Esophagus (tissue), 2 donors: ENCODE measurements around the gene OTUD6A. TPM values are rescaled to one million over a fixed set of nuclear protein-coding genes. Genes with fewer than 3 reads are reported as not detected.

Experiments used
- H3K27ac ChIP-seq, 2 donors: one replicate each; pipeline ENCODE4 v1.5.1; 2013; ENCODE audit warnings: low read depth in 2 of 2, mild to moderate bottlenecking in 2 of 2, inconsistent platforms in 1 of 2, low read length in 1 of 2, moderate library complexity in 1 of 2
- H3K27me3 ChIP-seq, 2 donors: one replicate each; pipeline ENCODE4 v1.6.1; 2013; ENCODE audit warnings: low read length in 2 of 2, control low read depth in 1 of 2, mild to moderate bottlenecking in 1 of 2; ENCODE audit not compliant: insufficient read depth in 2 of 2, control insufficient read depth in 1 of 2
- H3K36me3 ChIP-seq, 2 donors: one replicate each; pipeline ENCODE4 v1.6.1; 2013; ENCODE audit warnings: low read length in 1 of 2; ENCODE audit not compliant: control insufficient read depth in 2 of 2, insufficient read depth in 2 of 2
- H3K4me1 ChIP-seq, 2 donors: one replicate each; pipeline ENCODE4 v1.6.1; 2013; ENCODE audit warnings: low read length in 1 of 2; ENCODE audit not compliant: control insufficient read depth in 2 of 2, insufficient read depth in 2 of 2
- H3K4me3 ChIP-seq, 2 donors: one replicate each; pipeline ENCODE4 v1.5.1; 2013; ENCODE audit warnings: low read length in 2 of 2, mild to moderate bottlenecking in 2 of 2, low read depth in 1 of 2, moderate library complexity in 1 of 2
- H3K9me3 ChIP-seq, 2 donors: one replicate each; pipeline ENCODE4 v1.6.1; 2013; ENCODE audit warnings: mild to moderate bottlenecking in 2 of 2, low read depth in 1 of 2, low read length in 1 of 2, moderate library complexity in 1 of 2; ENCODE audit not compliant: control insufficient read depth in 2 of 2, insufficient read depth in 1 of 2
- WGBS, 2 donors: extraction: QIAGEN DNeasy Blood & Tissue Kit; methylation state at CpG; one replicate each; pipeline ENCODE4 v1.1.7; 2013; 5-methylcytosine and 5-hydroxymethylcytosine counted together
- polyA plus RNA-seq, 2 donors: library from polyadenylated mRNA; stranded (reverse); fragments of 200-250 nt; gene quantifications; one replicate each; pipeline ENCODE4 v1.2.3, GENCODE V29; 2013
- donor health status: healthy with polysubstance abuse.
- donor health status: Bipolar disorder and iron deficiency.

OTUD6A gene
- polyA plus RNA-seq, 2 donors = not detected

DNA sequence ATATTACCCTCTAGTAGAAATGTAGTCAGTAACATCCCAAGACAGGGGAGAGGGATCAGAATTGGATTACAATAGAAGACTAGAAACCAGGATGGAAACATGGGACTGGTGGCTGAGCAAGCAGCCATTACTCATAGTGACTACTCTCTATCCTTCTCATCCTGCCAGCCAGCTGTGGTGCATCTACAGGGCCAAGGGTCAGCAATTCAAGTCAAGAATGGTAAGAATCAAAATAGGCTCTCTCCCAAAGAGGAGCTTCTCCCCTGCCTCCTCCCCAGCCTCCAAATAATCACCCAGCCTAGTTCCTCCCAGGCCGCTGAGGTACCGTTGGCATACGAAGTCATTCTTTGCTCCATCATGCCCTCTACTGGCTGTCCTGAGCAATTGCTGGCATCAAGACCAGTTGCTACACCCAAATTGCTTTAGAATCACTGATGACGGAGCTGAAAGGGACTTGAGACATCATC, 31.9 kb upstream of the OTUD6A start:
- Histone ChIP-seq H3K27ac (no peak overlapping the region), H3K27me3 (peaks cover 0 to 4% of the 10 kb centered on the region in 2 donors)
- WGBS, 2 donors = 9 to 14% methylated on average over 4 of the region's 4 CpGs

DNA sequence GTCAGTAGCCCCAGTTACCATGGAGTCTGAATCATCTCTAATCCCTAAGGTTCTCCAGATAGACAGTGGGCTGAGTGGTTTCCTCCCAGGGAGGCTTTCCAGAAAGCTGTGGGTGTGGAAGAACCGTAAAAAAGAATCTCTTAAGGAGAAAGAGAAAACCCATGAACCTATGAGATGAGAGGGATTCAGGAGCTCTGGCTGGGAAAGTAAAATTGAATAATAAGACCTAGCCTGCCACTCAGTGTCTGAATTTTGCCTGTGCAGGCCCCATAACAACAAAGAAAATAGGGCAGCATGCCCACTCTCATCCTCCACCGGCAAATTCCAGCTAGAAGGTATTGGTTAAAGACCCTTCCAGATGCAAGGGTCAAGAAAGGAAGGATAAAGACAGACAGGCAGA, 29.5 kb upstream of the OTUD6A start:
- H3K27ac ChIP-seq = no peak overlapping the region
- H3K36me3 ChIP-seq = no peaks in the 10 kb centered on the region
- no peak overlapping the region for H3K4me3 ChIP-seq
- no peaks in the 10 kb centered on the region for H3K9me3 ChIP-seq
- 39 to 68% methylated on average over 2 of the region's 2 CpGs for WGBS, 2 donors
- no peaks in the 10 kb centered on the region for H3K4me1 ChIP-seq
- no peaks in the 10 kb centered on the region for H3K27me3 ChIP-seq

More for the DNA sequence above, 31.9 kb upstream of the OTUD6A start:
- Histone ChIP-seq H3K4me1 (no peaks in the 10 kb centered on the region), H3K9me3 (no peaks in the 10 kb centered on the region), H3K36me3 (no peaks in the 10 kb centered on the region), H3K4me3 (no peak overlapping the region)

DNA sequence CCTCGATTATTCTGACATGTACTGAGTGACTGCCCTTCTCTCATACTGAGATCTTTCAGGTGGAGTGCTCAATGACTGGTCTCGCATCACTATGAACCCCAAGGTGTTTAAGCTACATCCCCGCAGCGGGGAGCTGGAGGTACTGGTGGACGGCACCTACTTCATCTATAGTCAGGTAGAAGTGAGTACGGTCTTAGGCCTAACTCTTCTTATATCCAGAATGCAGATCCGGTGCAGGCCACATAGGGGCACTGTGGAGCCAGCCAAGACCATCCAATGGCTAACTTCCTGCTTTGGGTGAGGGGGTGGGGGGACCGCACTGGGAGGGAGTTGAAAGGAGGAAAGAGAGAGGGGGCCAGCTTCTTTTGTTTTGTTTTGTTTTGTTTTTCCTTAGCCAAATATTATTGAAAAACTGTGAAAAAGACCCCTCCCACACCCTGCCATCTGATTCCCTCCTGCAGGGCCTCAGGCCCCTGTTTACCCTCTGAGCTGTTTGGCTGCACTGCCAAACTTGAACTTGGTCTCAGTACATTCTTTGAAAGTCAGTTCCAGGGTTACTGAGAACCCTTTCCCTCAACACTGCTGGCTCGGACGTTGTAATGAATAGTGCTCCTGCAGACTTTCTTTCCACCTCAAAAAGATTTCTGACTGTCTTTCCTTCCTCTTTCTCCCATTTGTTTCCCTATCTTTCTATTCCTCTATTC, 28.8 kb upstream of the OTUD6A start:
- Histone ChIP-seq H3K4me1 (no peaks in the 10 kb centered on the region), H3K9me3 (no peaks in the 10 kb centered on the region), H3K27ac (no peak overlapping the region), H3K27me3 (no peaks in the 10 kb centered on the region), H3K4me3 (no peak overlapping the region), H3K36me3 (no peaks in the 10 kb centered on the region)
- 64 to 70% methylated on average over 10 of the region's 10 CpGs for WGBS, 2 donors

GRCh38 chrX:70034646-70035045, 27.6 kb upstream of the OTUD6A start:
- no peaks in the 10 kb centered on the region for H3K9me3 ChIP-seq
- 53 to 63% methylated on average over 4 of the region's 4 CpGs for WGBS, 2 donors
- H3K27me3 ChIP-seq = no peaks in the 10 kb centered on the region
- no peak overlapping the region for H3K27ac ChIP-seq
- H3K4me1 ChIP-seq = no peaks in the 10 kb centered on the region
- H3K4me3 ChIP-seq = no peak overlapping the region
- H3K36me3 ChIP-seq = no peaks in the 10 kb centered on the region

DNA sequence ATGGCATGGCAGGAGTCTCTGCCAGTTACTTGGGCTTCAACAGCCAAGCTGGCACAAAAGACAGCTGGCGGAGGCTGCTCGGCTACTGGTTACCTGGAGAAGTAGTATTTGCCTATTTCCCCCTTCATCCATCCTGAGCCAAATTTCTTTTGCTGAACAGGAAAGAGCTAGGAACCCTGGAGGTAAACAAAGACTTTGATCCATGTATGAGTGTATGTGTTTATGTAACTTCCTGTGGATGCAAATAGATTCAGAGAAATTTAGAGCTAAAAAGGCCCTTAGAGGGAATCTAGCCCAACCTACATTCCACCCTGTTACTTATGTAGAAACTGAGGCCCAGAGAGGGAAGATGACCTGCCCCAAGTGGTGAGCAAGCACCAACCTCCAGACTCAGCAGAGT, 23.7 kb upstream of the OTUD6A start:
- Histone ChIP-seq H3K27me3 (no peaks in the 10 kb centered on the region), H3K36me3 (no peaks in the 10 kb centered on the region), H3K4me1 (peaks cover 0 to 8% of the 10 kb centered on the region in 2 donors), H3K4me3 (no peak overlapping the region), H3K9me3 (no peaks in the 10 kb centered on the region), H3K27ac (no peak overlapping the region)
- 55 to 83% methylated on average over 2 of the region's 2 CpGs for whole genome bisulfite sequencing, 2 donors

- Histone ChIP-seq H3K4me1 (peaks cover 0 to 8% of the 10 kb centered on the region in 2 donors), H3K9me3 (no peaks in the 10 kb centered on the region), H3K27ac (no peak overlapping the region), H3K36me3 (no peaks in the 10 kb centered on the region), H3K4me3 (no peak overlapping the region), H3K27me3 (no peaks in the 10 kb centered on the region)
- 74 to 83% methylated on average over 1 of the region's 1 CpG for WGBS, 2 donors
These were observed 23.3 kb upstream of the OTUD6A start for GRCh38 chrX:70038951-70039350.

DNA sequence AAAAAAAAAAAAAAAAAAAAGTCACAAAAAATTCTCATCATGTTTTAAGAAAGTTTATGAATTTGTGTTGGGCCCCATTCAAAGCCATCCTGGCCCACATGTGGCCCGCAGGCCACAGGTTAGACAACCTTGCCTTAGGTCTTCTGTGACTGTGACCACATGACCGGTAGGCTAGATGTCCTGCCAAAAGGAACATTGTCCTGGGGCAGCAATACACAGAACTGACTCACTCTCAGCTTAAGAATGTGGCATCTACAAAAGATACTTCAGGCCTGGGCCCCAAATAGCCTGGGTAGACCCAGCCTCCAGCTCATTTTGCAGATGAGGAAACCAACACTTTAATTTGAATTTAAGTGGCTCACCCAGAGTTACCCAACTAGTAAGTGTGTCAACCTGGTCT, 22.5 kb upstream of the OTUD6A start:
- peaks cover 0 to 4% of the 10 kb centered on the region in 2 donors for H3K27me3 ChIP-seq
- H3K9me3 ChIP-seq = no peaks in the 10 kb centered on the region
- peaks cover 0 to 8% of the 10 kb centered on the region in 2 donors for H3K4me1 ChIP-seq
- no peaks in the 10 kb centered on the region for H3K36me3 ChIP-seq
- WGBS, 2 donors = 58 to 82% methylated on average over 2 of the region's 2 CpGs
- no peak overlapping the region for H3K4me3 ChIP-seq
- H3K27ac ChIP-seq = no peak overlapping the region

GRCh38 chrX:70041993-70042392, 20.3 kb upstream of the OTUD6A start:
- peaks cover 0 to 4% of the 10 kb centered on the region in 2 donors for H3K27me3 ChIP-seq
- H3K4me1 ChIP-seq = peaks cover 0 to 8% of the 10 kb centered on the region in 2 donors
- no peak overlapping the region for H3K4me3 ChIP-seq
- no peaks in the 10 kb centered on the region for H3K9me3 ChIP-seq
- no peaks in the 10 kb centered on the region for H3K36me3 ChIP-seq
- WGBS, 2 donors = 79 to 91% methylated on average over 6 of the region's 6 CpGs
- H3K27ac ChIP-seq = no peak overlapping the region

DNA sequence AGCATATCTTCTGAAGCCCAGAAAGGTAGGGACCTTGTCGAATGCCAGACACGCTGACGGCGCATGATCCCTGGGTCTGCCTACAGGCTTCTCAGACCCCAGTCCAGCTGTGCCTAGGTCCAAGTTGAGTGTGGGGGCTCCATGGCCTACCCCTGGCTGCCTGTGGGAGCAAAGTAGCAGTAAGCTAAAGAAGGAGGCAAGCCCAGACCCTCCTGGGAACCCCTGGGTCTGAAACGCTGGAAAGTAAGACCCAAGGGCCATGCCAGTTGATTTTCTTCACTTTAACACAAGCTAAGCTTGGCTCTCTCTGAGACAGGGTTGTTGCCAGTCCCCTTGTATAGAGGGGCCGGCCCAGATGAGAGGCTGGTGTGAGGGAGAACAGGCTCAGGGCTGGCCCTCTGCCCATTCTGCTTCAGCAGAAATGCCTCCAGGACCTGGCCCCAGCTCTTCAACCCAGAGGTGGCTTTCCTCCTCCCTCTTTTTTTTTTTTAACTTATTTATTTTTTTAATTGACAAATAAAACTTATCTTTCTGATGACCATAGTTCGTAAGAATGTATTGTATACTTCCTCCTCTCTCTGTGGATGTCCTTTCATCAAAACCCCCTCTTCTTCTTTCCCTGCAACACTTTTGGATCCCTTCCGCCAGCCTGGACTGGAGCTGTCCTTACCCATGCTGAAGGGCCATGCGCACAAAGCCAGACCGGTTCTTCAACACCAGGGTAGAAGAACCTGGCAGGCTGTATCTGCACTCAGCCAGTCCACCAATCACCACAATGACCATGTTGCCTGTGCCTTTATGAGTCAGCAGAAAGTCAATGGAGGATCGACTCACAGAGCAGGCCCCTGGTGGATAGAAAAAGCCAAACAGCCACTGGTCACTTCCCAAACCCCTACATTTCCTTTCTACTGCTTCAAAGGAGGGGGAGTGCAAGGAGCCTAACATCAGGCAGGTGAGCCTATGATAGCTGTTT, 19.6 kb upstream of the OTUD6A start:
- Histone ChIP-seq H3K4me3 (no peak overlapping the region), H3K27ac (no peak overlapping the region), H3K27me3 (peaks cover 0 to 4% of the 10 kb centered on the region in 2 donors), H3K4me1 (peaks cover 0 to 8% of the 10 kb centered on the region in 2 donors), H3K36me3 (no peaks in the 10 kb centered on the region), H3K9me3 (no peaks in the 10 kb centered on the region)
- WGBS, 2 donors = 68 to 80% methylated on average over 11 of the region's 11 CpGs
